HepG2 (cell line): Measurements from ENCODE around the gene EEPD1. TPM values are rescaled to one million over a fixed set of nuclear protein-coding genes. Genes with fewer than 3 reads are reported as not detected.

Experiments
- CBFB ChIP-seq: sonication (generic); formaldehyde crosslinking; IDR thresholded peaks from 2 replicates; pipeline ENCODE4 v1.4.0; 2020; ENCODE audit warnings: missing genetic modification reagents
- HDAC1 ChIP-seq: sonication (generic); formaldehyde crosslinking; IDR thresholded peaks from 2 replicates; pipeline ENCODE4 v1.5.1; 2020; ENCODE audit warnings: mild to moderate bottlenecking, missing genetic modification reagents
- HOXA5 ChIP-seq: sonication (generic); formaldehyde crosslinking; IDR thresholded peaks from 2 replicates; pipeline ENCODE4 v1.4.0; 2020; ENCODE audit warnings: missing genetic modification reagents
- JUND ChIP-seq: sonication (generic); formaldehyde crosslinking; IDR thresholded peaks from 2 replicates; pipeline ENCODE4 v1.8.0; 2022; ENCODE audit warnings: mild to moderate bottlenecking, missing genetic modification reagents
- KDM1A ChIP-seq: IDR thresholded peaks from 2 replicates; pipeline ENCODE4 v1.6.1; 2016; ENCODE audit warnings: missing compliant biosample characterization
- NFE2 ChIP-seq: sonication (generic); formaldehyde crosslinking; IDR thresholded peaks from 2 replicates; pipeline ENCODE4 v1.4.0; 2020; ENCODE audit warnings: missing genetic modification reagents
- ZKSCAN1 ChIP-seq: fragments of 150-350 bp; IDR thresholded peaks from 2 replicates; pipeline ENCODE4 v1.6.1; 2014; ENCODE audit warnings: low read length
- ZMYM2 ChIP-seq: sonication (generic); formaldehyde crosslinking; IDR thresholded peaks from 2 replicates; pipeline ENCODE4 v1.8.0; 2022; ENCODE audit warnings: mild to moderate bottlenecking, missing genetic modification reagents
- ZMYM4 ChIP-seq: sonication (generic); formaldehyde crosslinking; IDR thresholded peaks from 2 replicates; pipeline ENCODE4 v1.8.1; 2023; ENCODE audit warnings: mild to moderate bottlenecking, missing genetic modification reagents
- ZNF878 ChIP-seq: sonication (generic); formaldehyde crosslinking; IDR thresholded peaks from 2 replicates; pipeline ENCODE4 v1.8.1; 2023; ENCODE audit warnings: mild to moderate bottlenecking, missing genetic modification reagents, moderate library complexity
- polyA plus RNA-seq, 8 experiments: library from polyadenylated mRNA; depleted of rRNA in 3 of 8; stranded (reverse) in 7 of 8; unstranded in 1 of 8; fragments of >200 nt; fragmentation: Illumina TruSeq in 4 of 8; extraction: Trizol in 4 of 8; gene quantifications; 2 replicates each; pipeline versions ENCODE4 v1.2.1 to v1.2.3, GENCODE V29; 2011 to 2016; ENCODE audit warnings: low read depth in 4 of 8, missing spikeins in 1 of 8, mixed read lengths in 1 of 8; ENCODE audit not compliant: insufficient read depth in 1 of 8
- total RNA-seq, 5 experiments: library from RNA; depleted of rRNA; stranded (reverse); fragments of >200 nt; fragmentation: Illumina TruSeq; extraction: Trizol; gene quantifications; 2 replicates each; pipeline ENCODE4 v1.2.3, GENCODE V29; 2016; ENCODE audit warnings: low read depth in 1 of 5
- TF ChIP-seq, protein P1 (sequence below): IDR thresholded peaks from 2 replicates; pipeline ENCODE4 v1.6.1; 2016
- TF ChIP-seq, protein P2 (sequence below): sonication (generic); formaldehyde crosslinking; IDR thresholded peaks from 2 replicates; pipeline ENCODE4 v1.5.1; 2020; ENCODE audit warnings: mild to moderate bottlenecking, missing genetic modification reagents
- TF ChIP-seq, protein P3 (sequence below): sonication (generic); formaldehyde crosslinking; IDR thresholded peaks from 2 replicates; pipeline ENCODE4 v1.5.1; 2020; ENCODE audit warnings: mild to moderate bottlenecking, missing genetic modification reagents, borderline replicate concordance
- TF ChIP-seq, protein P4 (sequence below): sonication (generic); formaldehyde crosslinking; IDR thresholded peaks from 2 replicates; pipeline ENCODE4 v1.5.1; 2020; ENCODE audit warnings: missing genetic modification reagents, mild to moderate bottlenecking, borderline replicate concordance

EEPD1 gene
- total and polyA plus RNA-seq, 2 of the 13 experiments (the other 11 are each of a cell fraction or from before 2014, with no cell fraction given), result 10.1 to 16.4 TPM

DNA sequence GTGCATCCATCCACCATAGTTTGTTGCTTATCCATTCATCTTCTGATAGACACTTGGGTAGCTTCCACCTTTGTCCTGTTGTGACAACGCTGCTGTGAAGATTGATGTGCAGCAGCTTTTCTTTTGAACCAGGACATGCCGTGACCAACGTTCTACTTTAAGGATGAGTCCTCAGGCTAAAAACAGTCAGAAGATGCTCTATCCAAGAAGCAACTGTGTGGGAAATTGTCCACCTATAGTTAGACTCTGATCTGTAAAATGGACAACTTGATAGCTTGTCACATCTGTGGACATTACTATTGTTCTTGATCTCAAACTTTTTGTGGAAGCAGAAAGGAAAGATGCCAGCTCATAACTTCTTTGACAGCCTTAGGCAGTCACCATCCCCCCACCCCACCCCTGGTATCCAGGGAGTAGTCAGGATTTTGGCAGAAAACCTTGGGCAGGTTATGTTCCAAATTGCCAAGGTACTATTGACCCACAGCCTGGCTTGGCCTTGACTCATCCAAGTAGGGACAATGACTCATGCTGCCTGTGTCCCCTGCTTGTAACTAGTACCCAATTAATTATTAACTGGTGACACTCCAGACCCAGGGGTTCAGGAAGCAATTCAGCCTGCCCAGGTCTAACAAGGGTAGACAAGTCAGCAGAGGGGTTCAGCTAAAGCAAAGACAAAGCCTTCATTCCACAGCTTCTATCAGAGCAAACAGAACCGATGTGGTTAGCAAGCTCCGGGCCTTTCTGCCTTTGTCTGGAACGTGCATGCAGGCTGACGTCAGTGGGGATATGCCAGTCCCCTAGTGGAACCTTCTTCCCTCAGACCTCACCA, 137.0 kb downstream of the EEPD1 start (continued):
- TF ChIP-seq, protein P1, sequence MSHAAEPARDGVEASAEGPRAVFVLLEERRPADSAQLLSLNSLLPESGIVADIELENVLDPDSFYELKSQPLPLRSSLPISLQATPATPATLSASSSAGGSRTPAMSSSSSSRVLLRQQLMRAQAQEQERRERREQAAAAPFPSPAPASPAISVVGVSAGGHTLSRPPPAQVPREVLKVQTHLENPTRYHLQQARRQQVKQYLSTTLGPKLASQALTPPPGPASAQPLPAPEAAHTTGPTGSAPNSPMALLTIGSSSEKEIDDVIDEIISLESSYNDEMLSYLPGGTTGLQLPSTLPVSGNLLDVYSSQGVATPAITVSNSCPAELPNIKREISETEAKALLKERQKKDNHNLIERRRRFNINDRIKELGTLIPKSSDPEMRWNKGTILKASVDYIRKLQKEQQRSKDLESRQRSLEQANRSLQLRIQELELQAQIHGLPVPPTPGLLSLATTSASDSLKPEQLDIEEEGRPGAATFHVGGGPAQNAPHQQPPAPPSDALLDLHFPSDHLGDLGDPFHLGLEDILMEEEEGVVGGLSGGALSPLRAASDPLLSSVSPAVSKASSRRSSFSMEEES (CRISPR knock-in tag), result peak; percentile 75
- peak; percentile 99 for TF ChIP-seq JUND (CRISPR knock-in tag)
- TF ChIP-seq ZMYM4, result peak; percentile 86
- peak; percentile 73 for TF ChIP-seq ZMYM2 (CRISPR knock-in tag)
- TF ChIP-seq, protein P2, sequence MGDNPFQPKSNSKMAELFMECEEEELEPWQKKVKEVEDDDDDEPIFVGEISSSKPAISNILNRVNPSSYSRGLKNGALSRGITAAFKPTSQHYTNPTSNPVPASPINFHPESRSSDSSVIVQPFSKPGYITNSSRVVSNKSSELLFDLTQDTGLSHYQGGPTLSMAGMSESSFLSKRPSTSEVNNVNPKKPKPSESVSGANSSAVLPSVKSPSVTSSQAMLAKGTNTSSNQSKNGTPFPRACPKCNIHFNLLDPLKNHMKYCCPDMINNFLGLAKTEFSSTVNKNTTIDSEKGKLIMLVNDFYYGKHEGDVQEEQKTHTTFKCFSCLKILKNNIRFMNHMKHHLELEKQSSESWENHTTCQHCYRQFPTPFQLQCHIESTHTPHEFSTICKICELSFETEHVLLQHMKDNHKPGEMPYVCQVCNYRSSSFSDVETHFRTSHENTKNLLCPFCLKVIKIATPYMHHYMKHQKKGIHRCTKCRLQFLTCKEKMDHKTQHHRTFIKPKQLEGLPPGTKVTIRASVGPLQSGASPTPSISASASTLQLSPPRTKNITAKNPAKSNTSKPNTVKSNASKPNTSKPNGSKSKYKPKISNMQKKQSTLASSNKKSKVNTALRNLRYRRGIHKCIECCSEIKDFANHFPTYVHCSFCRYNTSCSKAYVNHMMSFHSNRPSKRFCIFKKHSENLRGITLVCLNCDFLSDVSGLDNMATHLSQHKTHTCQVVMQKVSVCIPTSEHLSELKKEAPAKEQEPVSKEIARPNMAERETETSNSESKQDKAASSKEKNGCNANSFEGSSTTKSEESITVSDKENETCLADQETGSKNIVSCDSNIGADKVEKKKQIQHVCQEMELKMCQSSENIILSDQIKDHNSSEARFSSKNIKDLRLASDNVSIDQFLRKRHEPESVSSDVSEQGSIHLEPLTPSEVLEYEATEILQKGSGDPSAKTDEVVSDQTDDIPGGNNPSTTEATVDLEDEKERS, result peak; percentile 70; the same call in 1 of the 2 replicates
- TF ChIP-seq, protein P3, sequence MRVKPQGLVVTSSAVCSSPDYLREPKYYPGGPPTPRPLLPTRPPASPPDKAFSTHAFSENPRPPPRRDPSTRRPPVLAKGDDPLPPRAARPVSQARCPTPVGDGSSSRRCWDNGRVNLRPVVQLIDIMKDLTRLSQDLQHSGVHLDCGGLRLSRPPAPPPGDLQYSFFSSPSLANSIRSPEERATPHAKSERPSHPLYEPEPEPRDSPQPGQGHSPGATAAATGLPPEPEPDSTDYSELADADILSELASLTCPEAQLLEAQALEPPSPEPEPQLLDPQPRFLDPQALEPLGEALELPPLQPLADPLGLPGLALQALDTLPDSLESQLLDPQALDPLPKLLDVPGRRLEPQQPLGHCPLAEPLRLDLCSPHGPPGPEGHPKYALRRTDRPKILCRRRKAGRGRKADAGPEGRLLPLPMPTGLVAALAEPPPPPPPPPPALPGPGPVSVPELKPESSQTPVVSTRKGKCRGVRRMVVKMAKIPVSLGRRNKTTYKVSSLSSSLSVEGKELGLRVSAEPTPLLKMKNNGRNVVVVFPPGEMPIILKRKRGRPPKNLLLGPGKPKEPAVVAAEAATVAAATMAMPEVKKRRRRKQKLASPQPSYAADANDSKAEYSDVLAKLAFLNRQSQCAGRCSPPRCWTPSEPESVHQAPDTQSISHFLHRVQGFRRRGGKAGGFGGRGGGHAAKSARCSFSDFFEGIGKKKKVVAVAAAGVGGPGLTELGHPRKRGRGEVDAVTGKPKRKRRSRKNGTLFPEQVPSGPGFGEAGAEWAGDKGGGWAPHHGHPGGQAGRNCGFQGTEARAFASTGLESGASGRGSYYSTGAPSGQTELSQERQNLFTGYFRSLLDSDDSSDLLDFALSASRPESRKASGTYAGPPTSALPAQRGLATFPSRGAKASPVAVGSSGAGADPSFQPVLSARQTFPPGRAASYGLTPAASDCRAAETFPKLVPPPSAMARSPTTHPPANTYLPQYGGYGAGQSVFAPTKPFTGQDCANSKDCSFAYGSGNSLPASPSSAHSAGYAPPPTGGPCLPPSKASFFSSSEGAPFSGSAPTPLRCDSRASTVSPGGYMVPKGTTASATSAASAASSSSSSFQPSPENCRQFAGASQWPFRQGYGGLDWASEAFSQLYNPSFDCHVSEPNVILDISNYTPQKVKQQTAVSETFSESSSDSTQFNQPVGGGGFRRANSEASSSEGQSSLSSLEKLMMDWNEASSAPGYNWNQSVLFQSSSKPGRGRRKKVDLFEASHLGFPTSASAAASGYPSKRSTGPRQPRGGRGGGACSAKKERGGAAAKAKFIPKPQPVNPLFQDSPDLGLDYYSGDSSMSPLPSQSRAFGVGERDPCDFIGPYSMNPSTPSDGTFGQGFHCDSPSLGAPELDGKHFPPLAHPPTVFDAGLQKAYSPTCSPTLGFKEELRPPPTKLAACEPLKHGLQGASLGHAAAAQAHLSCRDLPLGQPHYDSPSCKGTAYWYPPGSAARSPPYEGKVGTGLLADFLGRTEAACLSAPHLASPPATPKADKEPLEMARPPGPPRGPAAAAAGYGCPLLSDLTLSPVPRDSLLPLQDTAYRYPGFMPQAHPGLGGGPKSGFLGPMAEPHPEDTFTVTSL (CRISPR knock-in tag), result peak; percentile 93
- TF ChIP-seq KDM1A (CRISPR knock-in tag), result peak; percentile 3; the same call in 1 of the 2 replicates
- TF ChIP-seq HOXA5 (CRISPR knock-in tag), result 0 out of 2 replicates have a peak, but pooled peaks have one; percentile 64
- peak; percentile 87 for TF ChIP-seq HDAC1 (CRISPR knock-in tag)
- no peak for TF ChIP-seq NFE2 (CRISPR knock-in tag)
- TF ChIP-seq, protein P4, sequence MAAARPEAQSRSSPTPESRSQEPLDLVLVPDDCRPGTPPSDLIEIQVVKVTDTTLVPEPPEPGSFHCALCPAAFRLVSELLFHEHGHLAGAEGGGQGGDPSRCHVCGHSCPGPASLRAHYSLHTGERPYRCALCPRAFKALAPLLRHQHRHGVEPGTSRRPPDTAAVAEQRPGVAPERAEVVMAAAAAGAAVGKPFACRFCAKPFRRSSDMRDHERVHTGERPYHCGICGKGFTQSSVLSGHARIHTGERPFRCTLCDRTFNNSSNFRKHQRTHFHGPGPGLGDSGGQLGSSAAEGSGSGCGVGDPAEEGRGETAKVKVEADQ, result no peak
- TF ChIP-seq CBFB, result peak; percentile 18; the same call in 1 of the 2 replicates
- TF ChIP-seq ZNF878 (CRISPR knock-in tag), result peak; percentile 82
- no peak for TF ChIP-seq ZKSCAN1
